WTC11 (cell line): ENCODE data around the gene PLPPR1.
"Not testable (repeated sequence)": the region's sequence is repeated elsewhere in the genome, so short reads cannot be mapped to it uniquely, and the experiment has no call there.

Experiments
- CREB1 ChIP-seq: sonication (generic); formaldehyde crosslinking; IDR thresholded peaks from 2 replicates; pipeline ENCODE4 v1.8.0; 2023; ENCODE audit warnings: mild to moderate bottlenecking, missing genetic modification reagents
- ZNF138 ChIP-seq: sonication (generic); formaldehyde crosslinking; conservative IDR thresholded peaks from 2 replicates; pipeline ENCODE4 v1.8.1; 2022; ENCODE audit warnings: mild to moderate bottlenecking, moderate library complexity, missing genetic modification reagents
- ZNF219 ChIP-seq: sonication (generic); formaldehyde crosslinking; IDR thresholded peaks from 2 replicates; pipeline ENCODE4 v1.8.0; 2023; ENCODE audit warnings: missing genetic modification reagents, mild to moderate bottlenecking, borderline replicate concordance
- ZNF232 ChIP-seq: sonication (generic); formaldehyde crosslinking; IDR thresholded peaks from 2 replicates; pipeline ENCODE4 v1.8.0; 2022; ENCODE audit warnings: mild to moderate bottlenecking, missing genetic modification reagents
- TF ChIP-seq, protein P1 (sequence below): fragments of 200-600 bp; IDR thresholded peaks from 2 replicates; pipeline ENCODE4 v1.8.0; 2022; ENCODE audit warnings: antibody characterized with exemption
- TF ChIP-seq, protein P2 (sequence below): sonication (generic); formaldehyde crosslinking; IDR thresholded peaks from 2 replicates; pipeline ENCODE4 v1.8.1; 2022; ENCODE audit warnings: low read depth, missing genetic modification reagents, borderline replicate concordance
- TF ChIP-seq, protein P3 (sequence below): sonication (generic); formaldehyde crosslinking; IDR thresholded peaks from 2 replicates; pipeline ENCODE4 v1.8.0; 2023; ENCODE audit warnings: missing genetic modification reagents
- TF ChIP-seq, protein P4 (sequence below): sonication (generic); formaldehyde crosslinking; conservative IDR thresholded peaks from 2 replicates; pipeline ENCODE4 v1.8.1; 2022; ENCODE audit warnings: mild to moderate bottlenecking, missing genetic modification reagents

DNA sequence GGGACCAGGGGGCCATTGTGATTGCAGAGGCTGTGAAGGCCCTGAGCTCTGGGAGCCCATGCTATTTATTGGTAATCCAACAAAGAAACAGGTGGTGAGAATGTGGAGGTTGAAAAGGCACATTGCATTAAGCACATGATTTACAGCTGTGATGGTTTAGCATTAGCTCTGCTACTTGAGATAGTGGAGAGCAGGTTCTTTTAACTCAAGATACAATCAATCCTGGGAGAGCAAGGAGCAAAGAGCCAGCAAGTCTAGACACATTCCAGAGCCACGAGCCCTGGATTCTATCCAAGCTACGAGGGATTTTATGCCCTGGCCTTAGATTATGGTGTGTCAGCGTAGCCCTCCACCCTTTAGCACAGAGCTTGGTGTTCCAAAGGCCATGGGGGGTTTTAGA lies 98.8 kb downstream of the PLPPR1 start:
- TF ChIP-seq, protein P1, sequence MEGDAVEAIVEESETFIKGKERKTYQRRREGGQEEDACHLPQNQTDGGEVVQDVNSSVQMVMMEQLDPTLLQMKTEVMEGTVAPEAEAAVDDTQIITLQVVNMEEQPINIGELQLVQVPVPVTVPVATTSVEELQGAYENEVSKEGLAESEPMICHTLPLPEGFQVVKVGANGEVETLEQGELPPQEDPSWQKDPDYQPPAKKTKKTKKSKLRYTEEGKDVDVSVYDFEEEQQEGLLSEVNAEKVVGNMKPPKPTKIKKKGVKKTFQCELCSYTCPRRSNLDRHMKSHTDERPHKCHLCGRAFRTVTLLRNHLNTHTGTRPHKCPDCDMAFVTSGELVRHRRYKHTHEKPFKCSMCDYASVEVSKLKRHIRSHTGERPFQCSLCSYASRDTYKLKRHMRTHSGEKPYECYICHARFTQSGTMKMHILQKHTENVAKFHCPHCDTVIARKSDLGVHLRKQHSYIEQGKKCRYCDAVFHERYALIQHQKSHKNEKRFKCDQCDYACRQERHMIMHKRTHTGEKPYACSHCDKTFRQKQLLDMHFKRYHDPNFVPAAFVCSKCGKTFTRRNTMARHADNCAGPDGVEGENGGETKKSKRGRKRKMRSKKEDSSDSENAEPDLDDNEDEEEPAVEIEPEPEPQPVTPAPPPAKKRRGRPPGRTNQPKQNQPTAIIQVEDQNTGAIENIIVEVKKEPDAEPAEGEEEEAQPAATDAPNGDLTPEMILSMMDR: not testable (repeated sequence)
- TF ChIP-seq CREB1; ZNF219 (CRISPR knock-in tag); ZNF232 (CRISPR knock-in tag); ZNF138 (CRISPR knock-in tag): not testable (repeated sequence)
- TF ChIP-seq, protein P2, sequence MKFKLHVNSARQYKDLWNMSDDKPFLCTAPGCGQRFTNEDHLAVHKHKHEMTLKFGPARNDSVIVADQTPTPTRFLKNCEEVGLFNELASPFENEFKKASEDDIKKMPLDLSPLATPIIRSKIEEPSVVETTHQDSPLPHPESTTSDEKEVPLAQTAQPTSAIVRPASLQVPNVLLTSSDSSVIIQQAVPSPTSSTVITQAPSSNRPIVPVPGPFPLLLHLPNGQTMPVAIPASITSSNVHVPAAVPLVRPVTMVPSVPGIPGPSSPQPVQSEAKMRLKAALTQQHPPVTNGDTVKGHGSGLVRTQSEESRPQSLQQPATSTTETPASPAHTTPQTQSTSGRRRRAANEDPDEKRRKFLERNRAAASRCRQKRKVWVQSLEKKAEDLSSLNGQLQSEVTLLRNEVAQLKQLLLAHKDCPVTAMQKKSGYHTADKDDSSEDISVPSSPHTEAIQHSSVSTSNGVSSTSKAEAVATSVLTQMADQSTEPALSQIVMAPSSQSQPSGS (CRISPR knock-in tag): not testable (repeated sequence)
- TF ChIP-seq, protein P3, sequence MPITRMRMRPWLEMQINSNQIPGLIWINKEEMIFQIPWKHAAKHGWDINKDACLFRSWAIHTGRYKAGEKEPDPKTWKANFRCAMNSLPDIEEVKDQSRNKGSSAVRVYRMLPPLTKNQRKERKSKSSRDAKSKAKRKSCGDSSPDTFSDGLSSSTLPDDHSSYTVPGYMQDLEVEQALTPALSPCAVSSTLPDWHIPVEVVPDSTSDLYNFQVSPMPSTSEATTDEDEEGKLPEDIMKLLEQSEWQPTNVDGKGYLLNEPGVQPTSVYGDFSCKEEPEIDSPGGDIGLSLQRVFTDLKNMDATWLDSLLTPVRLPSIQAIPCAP (CRISPR knock-in tag): not testable (repeated sequence)
- TF ChIP-seq, protein P4, sequence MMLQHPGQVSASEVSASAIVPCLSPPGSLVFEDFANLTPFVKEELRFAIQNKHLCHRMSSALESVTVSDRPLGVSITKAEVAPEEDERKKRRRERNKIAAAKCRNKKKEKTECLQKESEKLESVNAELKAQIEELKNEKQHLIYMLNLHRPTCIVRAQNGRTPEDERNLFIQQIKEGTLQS (CRISPR knock-in tag): not testable (repeated sequence)
